ENCODE results near the gene TMEM132D.

TMEM132D gene

GRCh38 chr12:129825316-129825715 is 78.5 kb downstream of the TMEM132D start:
- FAIRE-seq: no peak

DNA sequence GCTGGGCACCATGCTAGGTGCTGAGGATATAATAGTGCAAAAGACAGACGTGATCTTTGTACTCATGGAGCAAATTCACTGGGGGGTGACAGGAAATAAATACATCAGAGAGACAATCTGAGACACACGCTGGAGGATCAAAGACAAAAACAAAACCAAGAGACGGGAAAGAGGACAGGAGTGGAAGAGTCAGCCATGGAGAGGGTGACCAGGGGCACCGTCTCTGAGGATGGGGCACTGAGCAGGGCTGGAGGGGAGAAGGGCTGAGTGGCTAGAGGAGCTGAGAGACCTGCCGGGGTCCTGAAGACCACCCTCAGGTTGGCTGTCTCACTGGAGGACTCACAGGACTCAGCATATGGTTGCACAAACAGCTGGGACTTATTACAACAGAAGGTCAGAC is 81.9 kb downstream of the TMEM132D start:
- no peak for FAIRE-seq

DNA sequence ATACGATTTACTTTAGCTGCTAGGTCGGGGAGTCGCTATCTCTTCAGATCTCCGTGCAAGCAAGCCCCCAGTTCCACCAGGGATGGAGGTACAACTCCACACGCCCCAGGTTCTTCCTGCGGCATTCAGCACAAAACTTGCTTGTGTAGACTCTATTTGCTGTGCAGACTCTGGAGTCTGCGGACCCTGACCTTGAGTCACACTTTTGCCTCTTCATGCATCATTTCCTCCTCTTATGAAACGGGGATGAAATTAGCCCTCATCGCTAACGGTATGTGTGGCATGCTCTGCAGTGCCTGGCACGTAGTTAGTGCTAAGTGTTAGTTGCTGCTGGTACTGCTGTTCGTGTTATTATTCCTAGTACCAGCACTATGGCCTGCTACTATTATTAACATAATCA is 84.4 kb downstream of the TMEM132D start:
- FAIRE-seq: no peak

- no peak for FAIRE-seq
Observed at GRCh38 chr12:129815846-129816245, 88.0 kb downstream of the TMEM132D start.

GRCh38 chr12:129811963-129812362 is 91.9 kb downstream of the TMEM132D start:
- FAIRE-seq: no peak

GRCh38 chr12:129807136-129807535 is 96.7 kb downstream of the TMEM132D start:
- FAIRE-seq: no peak

GRCh38 chr12:129791396-129791795 is 112.4 kb downstream of the TMEM132D start:
- FAIRE-seq: no peak

- FAIRE-seq: no peak
Observed at GRCh38 chr12:129790930-129791329, 112.9 kb downstream of the TMEM132D start.

DNA sequence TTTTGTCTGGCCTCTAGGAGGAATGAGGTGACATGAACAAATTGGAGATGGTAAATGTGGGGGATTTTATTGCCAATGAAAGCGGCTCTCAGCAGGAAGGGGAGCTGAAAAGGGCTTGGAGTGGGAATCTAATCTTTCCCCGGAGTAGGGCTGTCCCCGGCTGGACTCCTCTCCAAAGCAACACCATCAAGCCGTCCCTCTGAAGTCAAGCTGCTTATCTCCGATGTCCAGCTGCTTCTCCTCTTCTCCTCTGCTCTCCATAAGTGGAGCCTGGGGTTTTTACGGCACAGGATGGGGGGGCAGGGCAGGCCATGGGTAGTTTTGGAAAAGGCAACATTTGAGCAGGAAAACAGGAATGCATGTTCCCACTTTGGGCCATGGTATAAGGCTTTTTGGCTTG is 113.5 kb downstream of the TMEM132D start:
- FAIRE-seq: no peak

DNA sequence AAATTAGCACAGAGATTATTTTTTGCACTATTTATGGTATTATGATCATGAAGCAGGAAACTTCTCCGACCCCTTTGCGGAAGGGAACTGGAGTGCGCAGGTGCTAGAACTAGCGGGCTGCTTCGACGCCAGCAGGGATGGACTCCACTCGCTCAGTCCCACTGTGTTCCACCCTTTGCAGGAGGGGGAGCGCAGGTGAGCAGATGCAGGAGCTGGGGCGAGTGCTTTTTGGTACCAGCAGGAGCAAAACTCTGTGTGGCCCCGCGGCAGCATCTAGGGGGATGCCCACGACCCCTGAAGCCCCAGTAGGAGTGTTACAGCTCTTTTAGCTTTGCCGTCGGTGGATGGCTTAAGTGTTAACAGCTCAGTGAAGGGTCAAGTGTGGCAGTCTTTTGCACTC is 113.9 kb downstream of the TMEM132D start:
- FAIRE-seq: no peak

DNA sequence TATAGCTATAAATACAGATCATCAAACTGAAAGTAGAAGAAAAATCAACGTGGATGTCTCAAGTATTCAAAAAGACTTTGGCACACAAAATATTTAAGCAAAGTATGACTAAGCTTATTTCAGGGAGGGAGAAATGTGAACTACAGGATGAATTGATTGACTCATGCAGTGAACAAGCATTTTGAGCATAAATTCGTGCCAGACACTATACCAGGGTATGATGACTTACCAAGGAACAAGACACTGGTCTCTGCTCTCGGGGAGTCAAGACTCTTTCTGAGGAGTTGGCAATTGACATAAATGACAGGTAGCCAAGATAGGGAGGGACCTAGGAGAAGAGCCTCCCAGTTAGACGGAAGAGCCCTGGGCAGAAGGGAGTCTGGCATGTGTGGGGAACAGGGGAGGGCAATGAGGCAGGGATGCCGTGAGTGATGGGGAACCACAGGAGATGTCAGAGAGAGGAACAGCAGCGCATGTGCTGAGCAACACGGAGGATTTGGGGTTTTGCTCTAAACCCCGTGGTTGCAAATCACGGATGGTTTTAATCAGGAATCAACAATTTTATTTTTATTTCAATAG is 115.2 kb downstream of the TMEM132D start:
- no peak for FAIRE-seq

GRCh38 chr12:129779989-129780388 is 123.8 kb downstream of the TMEM132D start:
- no peak for FAIRE-seq

GRCh38 chr12:129779033-129779432 is 124.8 kb downstream of the TMEM132D start:
- no peak for FAIRE-seq

DNA sequence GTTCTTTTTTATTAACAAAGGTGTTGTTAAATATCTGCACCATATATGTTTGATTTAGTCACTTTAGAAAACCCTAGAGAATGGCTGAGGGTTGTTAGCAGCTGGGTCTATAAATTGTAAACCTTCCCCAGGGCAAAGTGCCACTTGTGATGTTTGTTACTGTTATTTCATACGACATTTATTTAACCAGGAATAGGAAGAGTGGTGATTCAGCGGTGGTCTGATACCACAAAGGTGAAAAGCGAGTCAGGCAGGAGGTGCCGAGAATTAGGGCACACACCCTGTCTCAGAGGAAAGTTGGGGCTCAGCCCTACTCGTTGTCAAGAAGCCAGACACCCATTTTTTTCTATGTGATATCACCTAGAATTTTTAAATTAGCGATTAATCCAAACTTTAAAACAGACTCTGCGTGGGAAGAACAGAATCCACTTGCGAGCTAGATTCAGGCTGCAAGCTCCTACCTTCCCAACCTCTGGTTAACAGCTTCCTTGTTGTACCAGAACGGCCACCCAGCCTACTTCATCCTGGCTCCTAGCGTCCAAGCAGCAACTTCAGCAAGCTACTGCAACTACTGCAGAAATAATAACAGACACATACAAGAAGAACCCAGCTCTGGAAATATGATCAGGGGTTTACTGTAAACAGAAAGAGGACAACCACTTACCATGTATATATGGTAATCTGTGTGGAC is 126.7 kb downstream of the TMEM132D start:
- FAIRE-seq: no peak

- no peak for FAIRE-seq
Observed at GRCh38 chr12:129772501-129773493, 131.0 kb downstream of the TMEM132D start.

GRCh38 chr12:129771238-129771637 is 132.6 kb downstream of the TMEM132D start:
- FAIRE-seq: no peak

- no peak for FAIRE-seq
Observed at GRCh38 chr12:129765719-129766118, 138.1 kb downstream of the TMEM132D start.

DNA sequence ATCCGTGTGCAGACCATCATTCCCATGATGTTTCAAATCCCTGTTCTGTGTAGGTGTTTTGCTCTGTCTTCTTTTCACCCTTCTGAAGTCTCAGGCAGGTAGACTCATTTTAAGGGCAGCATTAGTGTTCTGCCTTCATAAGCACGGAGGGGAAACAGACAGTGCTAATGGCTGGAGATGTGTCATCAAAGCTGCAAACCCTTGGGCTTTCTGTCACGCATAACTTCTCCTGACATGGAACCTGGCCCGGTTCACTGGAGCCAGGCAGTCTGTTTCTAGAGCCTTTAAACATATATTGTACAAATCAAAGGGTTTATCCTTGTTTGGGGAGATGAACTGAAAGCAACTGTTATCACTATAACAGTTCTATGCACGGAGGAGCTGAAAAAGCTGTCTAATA is 141.4 kb downstream of the TMEM132D start:
- FAIRE-seq: no peak

GRCh38 chr12:129753586-129753985 is 150.2 kb downstream of the TMEM132D start:
- FAIRE-seq: no peak

GRCh38 chr12:129750421-129750820 is 153.4 kb downstream of the TMEM132D start:
- FAIRE-seq: no peak

DNA sequence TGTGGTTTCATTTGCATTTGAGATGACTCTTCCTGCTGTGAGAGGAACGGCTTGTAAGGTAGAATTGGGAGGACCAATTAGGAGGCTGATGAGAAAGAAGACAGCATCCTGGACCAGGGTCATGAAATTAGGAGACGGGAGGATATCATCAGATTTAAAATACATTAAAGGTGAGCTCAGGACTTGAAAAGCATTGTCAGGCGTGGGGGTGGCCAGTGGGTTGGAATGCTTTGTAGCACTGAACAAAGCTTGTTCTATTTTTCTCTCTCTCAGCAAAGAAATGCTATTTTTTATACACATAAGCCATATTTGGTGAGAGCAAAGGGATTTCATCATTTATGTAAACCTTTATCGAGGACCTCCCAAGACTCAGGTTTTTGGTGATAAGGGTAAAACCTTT is 157.5 kb downstream of the TMEM132D start:
- FAIRE-seq: no peak

GRCh38 chr12:129729170-129729569 is 174.7 kb downstream of the TMEM132D start:
- no peak for FAIRE-seq

- FAIRE-seq: no peak
Observed at GRCh38 chr12:129727100-129727499, 176.7 kb downstream of the TMEM132D start.

GRCh38 chr12:129723260-129723659 is 180.6 kb downstream of the TMEM132D start:
- no peak for FAIRE-seq
